Activated naive CD8-positive, alpha-beta T cell treated with anti-CD3 and anti-CD28 coated beads, Interleukin-2, amount 10 ng/mL, durations not matched to agents 7 days and 5 days (primary cell): Measurements from ENCODE around the gene ENDOV. TPM values are rescaled to one million over a fixed set of nuclear protein-coding genes. Genes with fewer than 3 reads are reported as not detected.

Experiments used
- ATAC-seq: fragments of 150-1000 bp; cut with Tn5 transposase; one replicate; pipeline ENCODE4 v1.10.0; 2021; ENCODE audit warnings: low read depth, moderate library complexity
- POLR2A ChIA-PET: fragments of 350-600 bp; sonication (Branson Sonifier 250); formaldehyde crosslinking; loops from one replicate; lab custom pipeline; 2021; ENCODE audit warnings: antibody characterized with exemption; lab: Charles Lee
- DNase-seq: peaks from one replicate; pipeline ENCODE4 v3.0.0; 2021
- H3K27ac Mint-ChIP-seq: one replicate; pipeline ENCODE4 v1.8.0; 2022; ENCODE audit warnings: mild to moderate bottlenecking, mixed read lengths
- H3K27me3 Mint-ChIP-seq: one replicate; pipeline ENCODE4 v1.8.0; 2022; ENCODE audit warnings: mild to moderate bottlenecking, moderate library complexity, mixed read lengths
- H3K36me3 Mint-ChIP-seq: one replicate; pipeline ENCODE4 v1.8.0; 2021; ENCODE audit warnings: mild to moderate bottlenecking, mixed read lengths
- H3K4me1 Mint-ChIP-seq: one replicate; pipeline ENCODE4 v1.8.0; 2021; ENCODE audit warnings: mixed read lengths
- H3K4me3 Mint-ChIP-seq: one replicate; pipeline ENCODE4 v1.8.0; 2022; ENCODE audit warnings: mild to moderate bottlenecking, moderate library complexity, mixed read lengths
- H3K9me3 Mint-ChIP-seq: one replicate; pipeline ENCODE4 v1.8.0; 2021; ENCODE audit warnings: mixed read lengths
- total RNA-seq, 2 experiments: library from RNA; stranded (reverse); gene quantifications; one replicate each; pipeline ENCODE4 v1.2.3, GENCODE V29; 2021

The ENDOV gene
- total RNA-seq, 2 experiments from 2014 or later = 17.8 to 23.1 TPM

- no peaks in the 10 kb centered on the region for H3K9me3 Mint-ChIP-seq
- POLR2A ChIA-PET = interaction anchor here (1.8 kb wide), 1 partner anchor 22 kb away, joined by 9 read pairs; no protein-coding TSS in a partner anchor
- peaks cover 12% of the 10 kb centered on the region for H3K4me1 Mint-ChIP-seq
- peak; percentile 55 for DNase-seq
- H3K4me3 Mint-ChIP-seq = no peak overlapping the region
- no peak overlapping the region for H3K27ac Mint-ChIP-seq
- no peak for ATAC-seq
- no peaks in the 10 kb centered on the region for H3K36me3 Mint-ChIP-seq
- peaks cover 59% of the 10 kb centered on the region for H3K27me3 Mint-ChIP-seq
Measured at GRCh38 chr17:80476877-80477646, 62.1 kb downstream of the ENDOV start.

DNA sequence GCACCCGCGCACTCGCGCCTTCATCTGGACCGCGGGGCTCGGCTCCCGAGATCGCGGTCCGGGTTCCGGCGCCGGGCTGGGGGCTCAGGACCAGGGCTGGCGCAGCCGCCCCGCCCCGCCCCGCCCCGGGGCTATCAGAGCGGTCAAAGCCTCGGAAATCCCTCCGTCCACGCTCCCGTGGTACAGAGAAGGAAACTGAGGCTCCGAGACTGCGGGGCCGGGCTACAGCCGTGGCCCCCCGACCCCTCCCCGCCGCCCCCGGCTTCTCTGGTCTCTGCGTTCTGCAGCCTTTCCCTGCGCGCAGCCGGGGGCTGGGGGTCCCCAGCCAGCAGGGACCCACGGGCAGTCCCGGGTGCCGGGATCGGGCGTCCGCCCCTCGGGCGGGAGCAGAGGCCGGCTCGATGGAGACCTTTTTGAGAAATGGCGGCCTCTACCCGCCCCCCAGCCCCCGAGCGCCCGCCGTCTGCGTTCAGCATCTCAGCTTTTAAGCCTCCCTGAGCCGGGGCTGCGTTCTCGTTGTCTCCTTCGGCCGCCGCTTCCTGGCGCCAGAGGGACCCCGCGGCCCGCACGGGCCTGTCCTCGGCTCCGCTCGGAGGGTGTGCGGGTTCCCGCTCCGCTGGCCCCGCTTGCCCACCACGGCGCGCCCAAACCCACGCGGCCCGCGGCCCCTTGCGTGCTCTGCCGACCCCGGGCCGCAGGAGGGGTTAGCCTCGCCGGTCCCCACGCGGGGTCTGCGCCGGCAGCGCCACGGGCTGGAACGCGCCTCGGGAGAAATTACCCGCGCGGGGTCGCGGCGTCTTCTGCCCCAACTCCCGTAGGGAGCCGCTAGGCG lies 62.9 kb downstream of the ENDOV start:
- peaks cover 9% of the 10 kb centered on the region for H3K4me1 Mint-ChIP-seq
- H3K27ac Mint-ChIP-seq = no peak overlapping the region
- H3K36me3 Mint-ChIP-seq = no peaks in the 10 kb centered on the region
- ATAC-seq = peak; percentile 58
- no peak overlapping the region for H3K4me3 Mint-ChIP-seq
- no peaks in the 10 kb centered on the region for H3K9me3 Mint-ChIP-seq
- peak; percentile 67 for DNase-seq
- peaks cover 60% of the 10 kb centered on the region for H3K27me3 Mint-ChIP-seq
- POLR2A ChIA-PET = interaction anchor here (1.8 kb wide), 1 partner anchor 23 kb away, joined by 9 read pairs; no protein-coding TSS in a partner anchor

DNA sequence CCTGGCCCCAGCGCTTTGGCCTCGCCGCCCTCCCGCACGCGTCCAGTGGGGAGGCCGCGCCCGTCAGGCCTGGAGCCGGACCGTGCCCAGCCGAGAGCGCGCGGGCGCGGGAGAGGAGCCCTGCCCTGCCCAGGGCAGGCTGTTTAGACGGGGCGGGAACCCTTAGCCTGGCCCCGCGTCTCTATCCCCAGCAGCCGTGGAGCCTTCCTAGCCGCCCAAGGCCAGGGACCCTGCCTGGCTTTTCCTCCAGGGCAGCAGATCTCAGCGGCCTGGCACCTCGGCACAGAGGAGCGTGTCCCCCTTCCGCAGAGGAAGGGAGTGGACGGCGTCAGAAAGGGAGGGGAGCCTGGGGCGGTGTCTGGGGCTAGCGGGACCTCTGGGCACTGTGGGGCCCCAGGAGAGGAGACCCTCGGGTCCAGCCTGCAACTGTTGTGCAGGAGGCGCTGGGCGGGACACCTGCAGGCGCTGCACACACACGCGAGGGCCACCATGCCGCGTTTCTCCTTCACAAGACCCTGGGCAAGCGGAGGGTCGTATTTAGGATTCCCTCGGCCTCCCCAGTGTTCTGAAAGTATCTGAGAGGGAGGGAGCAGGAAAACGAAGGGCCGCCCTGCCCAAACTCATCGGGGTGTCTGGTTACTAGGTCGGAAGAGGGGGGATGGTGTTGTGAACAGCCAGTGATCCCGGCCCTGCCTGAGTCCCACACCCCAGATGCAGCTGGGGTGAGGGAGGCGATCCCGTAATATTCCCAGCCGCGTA lies 63.7 kb downstream of the ENDOV start:
- Mint-ChIP-seq H3K4me1 (peaks cover 9% of the 10 kb centered on the region), H3K4me3 (no peak overlapping the region), H3K36me3 (no peaks in the 10 kb centered on the region), H3K27me3 (peaks cover 62% of the 10 kb centered on the region), H3K9me3 (no peaks in the 10 kb centered on the region), H3K27ac (no peak overlapping the region)
- DNase-seq (no peak), ATAC-seq (no peak)
- POLR2A ChIA-PET = no interaction called here

- Mint-ChIP-seq H3K27me3 (peaks cover 59% of the 10 kb centered on the region), H3K27ac (no peak overlapping the region), H3K4me1 (peaks cover 9% of the 10 kb centered on the region), H3K9me3 (no peaks in the 10 kb centered on the region), H3K36me3 (no peaks in the 10 kb centered on the region), H3K4me3 (no peak overlapping the region)
- ATAC-seq = no peak
- POLR2A ChIA-PET = no interaction called here
- DNase-seq = no peak
Measured at GRCh38 chr17:80479246-80479566, 64.2 kb downstream of the ENDOV start.

- Mint-ChIP-seq H3K36me3 (no peaks in the 10 kb centered on the region), H3K27ac (no peak overlapping the region), H3K9me3 (no peaks in the 10 kb centered on the region), H3K4me3 (no peak overlapping the region), H3K4me1 (peaks cover 2% of the 10 kb centered on the region), H3K27me3 (peaks cover 48% of the 10 kb centered on the region)
- POLR2A ChIA-PET = no interaction called here
- DNase-seq (no peak), ATAC-seq (no peak)
Measured at GRCh38 chr17:80480248-80480647, 65.3 kb downstream of the ENDOV start.

DNA sequence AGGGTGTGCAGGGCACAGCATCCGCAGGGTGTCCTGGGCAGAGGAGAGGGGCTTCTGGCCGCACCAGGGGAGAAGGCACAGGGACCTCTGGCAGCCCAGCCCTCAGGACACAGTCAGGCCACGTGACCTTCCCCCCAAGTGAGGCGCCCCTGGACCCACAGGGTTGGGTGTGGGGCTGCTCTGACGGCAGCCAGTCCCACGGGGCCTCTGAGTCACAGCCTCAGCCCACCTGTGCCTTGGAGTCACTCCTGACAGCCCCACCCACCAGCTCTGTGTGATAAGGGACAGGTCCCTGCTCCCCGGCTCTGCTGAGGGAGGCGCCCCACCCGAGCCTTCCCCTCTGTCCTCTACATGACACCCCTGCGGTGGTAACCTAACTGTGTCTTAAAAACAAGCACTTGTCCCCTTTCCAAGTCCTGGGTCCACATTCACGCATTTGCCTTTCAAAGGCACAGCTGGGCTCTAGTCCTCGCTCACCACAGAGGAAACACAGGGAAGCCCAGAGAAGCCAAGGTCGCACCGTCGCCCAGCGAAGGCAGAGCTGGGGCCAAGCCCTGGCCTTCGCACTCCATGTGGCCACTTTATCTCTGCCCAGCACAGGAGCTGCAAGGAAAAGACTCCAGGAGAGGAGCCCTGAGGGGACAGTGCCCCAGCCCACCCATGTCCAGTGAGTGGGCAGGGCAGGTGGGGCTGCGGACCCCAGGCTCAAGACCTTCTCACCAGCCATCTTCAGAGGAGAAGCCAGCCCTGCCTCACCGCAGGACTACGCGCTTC lies 66.5 kb downstream of the ENDOV start:
- ATAC-seq (no peak), DNase-seq (no peak)
- Mint-ChIP-seq H3K4me3 (no peak overlapping the region), H3K36me3 (no peaks in the 10 kb centered on the region), H3K9me3 (no peaks in the 10 kb centered on the region), H3K27me3 (peaks cover 52% of the 10 kb centered on the region), H3K4me1 (peaks cover 2% of the 10 kb centered on the region), H3K27ac (no peak overlapping the region)
- POLR2A ChIA-PET = no interaction called here

DNA sequence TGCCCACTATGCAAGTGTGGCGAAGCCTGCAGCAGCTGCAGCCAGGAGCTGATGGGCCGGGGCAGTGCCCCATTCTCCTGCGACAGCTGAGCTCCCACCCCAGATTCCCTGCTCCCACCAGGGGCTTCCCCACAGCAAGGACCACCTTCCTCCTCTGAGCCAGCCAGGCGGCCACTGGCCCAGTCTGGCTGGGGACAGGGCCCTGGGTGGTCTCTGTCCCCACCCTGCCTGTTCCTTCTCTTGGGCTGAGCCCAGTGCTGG lies 67.0 kb downstream of the ENDOV start:
- Mint-ChIP-seq H3K27me3 (peaks cover 53% of the 10 kb centered on the region), H3K9me3 (no peaks in the 10 kb centered on the region), H3K27ac (no peak overlapping the region), H3K4me3 (no peak overlapping the region), H3K4me1 (peaks cover 2% of the 10 kb centered on the region), H3K36me3 (no peaks in the 10 kb centered on the region)
- ATAC-seq (no peak), DNase-seq (no peak)
- POLR2A ChIA-PET = no interaction called here

GRCh38 chr17:80482555-80483308 lies 67.8 kb downstream of the ENDOV start:
- POLR2A ChIA-PET = no interaction called here
- peaks cover 2% of the 10 kb centered on the region for H3K4me1 Mint-ChIP-seq
- ATAC-seq (no peak), DNase-seq (no peak)
- no peaks in the 10 kb centered on the region for H3K36me3 Mint-ChIP-seq
- peaks cover 57% of the 10 kb centered on the region for H3K27me3 Mint-ChIP-seq
- no peak overlapping the region for H3K27ac Mint-ChIP-seq
- H3K4me3 Mint-ChIP-seq = no peak overlapping the region
- H3K9me3 Mint-ChIP-seq = no peaks in the 10 kb centered on the region

DNA sequence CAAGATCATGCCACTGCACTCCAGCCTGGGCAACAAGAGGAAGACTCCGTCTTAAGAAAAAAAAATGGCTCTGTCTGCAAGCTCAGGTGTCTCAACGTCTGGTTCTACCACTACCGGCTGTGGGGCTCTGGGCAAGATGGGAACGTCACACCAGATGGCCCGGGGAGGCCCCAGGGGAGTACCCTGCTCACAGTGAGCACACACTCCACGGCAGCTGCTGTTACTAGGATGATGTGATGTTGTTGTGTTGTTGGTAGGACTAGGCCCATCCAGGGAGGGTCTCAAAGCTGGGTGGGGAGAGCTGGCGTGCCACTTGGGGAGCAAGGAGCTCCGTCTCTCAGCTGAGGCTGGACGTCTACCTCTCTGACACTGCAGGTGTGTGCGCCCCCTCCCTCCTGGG lies 70.9 kb downstream of the ENDOV start:
- no peaks in the 10 kb centered on the region for H3K9me3 Mint-ChIP-seq
- no peak overlapping the region for H3K4me3 Mint-ChIP-seq
- H3K36me3 Mint-ChIP-seq = no peaks in the 10 kb centered on the region
- no peak for ATAC-seq
- H3K27ac Mint-ChIP-seq = no peak overlapping the region
- no peaks in the 10 kb centered on the region for H3K4me1 Mint-ChIP-seq
- POLR2A ChIA-PET = no interaction called here
- H3K27me3 Mint-ChIP-seq = peaks cover 38% of the 10 kb centered on the region
- DNase-seq = no peak

GRCh38 chr17:80486692-80487091 lies 71.7 kb downstream of the ENDOV start:
- peaks cover 33% of the 10 kb centered on the region for H3K27me3 Mint-ChIP-seq
- H3K4me1 Mint-ChIP-seq = no peaks in the 10 kb centered on the region
- H3K27ac Mint-ChIP-seq = no peak overlapping the region
- H3K9me3 Mint-ChIP-seq = no peaks in the 10 kb centered on the region
- ATAC-seq (no peak), DNase-seq (no peak)
- no peak overlapping the region for H3K4me3 Mint-ChIP-seq
- H3K36me3 Mint-ChIP-seq = no peaks in the 10 kb centered on the region
- POLR2A ChIA-PET = no interaction called here

DNA sequence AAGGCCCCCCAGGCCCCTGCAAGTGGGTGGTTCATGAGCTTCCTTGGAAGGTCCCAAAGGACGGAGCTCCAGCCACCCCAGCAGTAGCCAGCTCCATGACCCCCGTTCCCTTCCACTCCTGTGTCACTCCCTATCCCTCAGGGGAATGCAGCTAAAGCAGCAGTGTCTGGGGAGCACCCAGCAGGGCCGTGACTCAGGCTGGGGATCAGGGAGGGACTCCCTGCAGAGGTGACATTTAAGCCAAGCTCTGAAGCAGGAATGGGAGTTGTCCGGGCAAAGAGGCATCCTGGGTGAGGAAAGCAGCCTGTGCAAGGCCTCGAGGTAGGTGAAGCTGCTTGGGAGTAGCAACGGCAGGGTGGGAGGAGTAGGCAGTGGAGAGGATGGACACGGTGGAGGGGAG lies 72.5 kb downstream of the ENDOV start:
- H3K4me3 Mint-ChIP-seq = no peak overlapping the region
- DNase-seq (no peak), ATAC-seq (no peak)
- H3K36me3 Mint-ChIP-seq = no peaks in the 10 kb centered on the region
- no peak overlapping the region for H3K27ac Mint-ChIP-seq
- H3K27me3 Mint-ChIP-seq = peaks cover 31% of the 10 kb centered on the region
- H3K4me1 Mint-ChIP-seq = no peaks in the 10 kb centered on the region
- POLR2A ChIA-PET = no interaction called here
- no peaks in the 10 kb centered on the region for H3K9me3 Mint-ChIP-seq
